Small intestine (tissue), 7 donors: ENCODE data around the gene TRAK1. TPM values are rescaled to one million over a fixed set of nuclear protein-coding genes. Genes with fewer than 3 reads are reported as not detected.

ENCODE experiments used
- DNase-seq, 2 donors: peaks; one replicate each; pipeline versions ENCODE4 v3.0.0 to v3.0.0-alpha.2; 2013
- FAIRE-seq: peaks from 2 replicates; lab custom pipeline; 2012; peaks lifted over from hg19 to GRCh38; lab: Jason Lieb, UNC
- H3K27ac ChIP-seq, 3 donors: one replicate each; pipeline ENCODE4 v1.5.1; 2013; ENCODE audit warnings: low read length in 2 of 3, mild to moderate bottlenecking in 2 of 3, control low read depth in 1 of 3, inconsistent platforms in 1 of 3, low read depth in 1 of 3, moderate library complexity in 1 of 3
- H3K27me3 ChIP-seq, 3 donors: one replicate each; pipeline ENCODE4 v1.6.1; 2013; ENCODE audit warnings: low read length in 3 of 3, inconsistent platforms in 1 of 3; ENCODE audit not compliant: control insufficient read depth in 3 of 3, insufficient read depth in 3 of 3
- H3K36me3 ChIP-seq, 3 donors: one replicate each; pipeline ENCODE4 v1.6.1; 2013; ENCODE audit warnings: low read length in 3 of 3, inconsistent platforms in 1 of 3, low read depth in 1 of 3, mild to moderate bottlenecking in 1 of 3, moderate library complexity in 1 of 3; ENCODE audit not compliant: control insufficient read depth in 3 of 3, insufficient read depth in 2 of 3
- H3K4me1 ChIP-seq, 3 donors: one replicate each; pipeline ENCODE4 v1.6.1; 2013; ENCODE audit warnings: low read length in 2 of 3, inconsistent platforms in 1 of 3, low read depth in 1 of 3, mild to moderate bottlenecking in 1 of 3, moderate library complexity in 1 of 3; ENCODE audit not compliant: control insufficient read depth in 3 of 3, insufficient read depth in 2 of 3
- H3K4me3 ChIP-seq, 3 donors: one replicate each; pipeline ENCODE4 v1.5.1; 2013; ENCODE audit warnings: low read length in 3 of 3, control low read depth in 1 of 3, inconsistent platforms in 1 of 3, low read depth in 1 of 3, mild to moderate bottlenecking in 1 of 3, moderate library complexity in 1 of 3
- H3K9me3 ChIP-seq, 2 donors: one replicate each; pipeline ENCODE4 v1.6.1; 2013; ENCODE audit warnings: low read depth in 1 of 2, low read length in 1 of 2; ENCODE audit not compliant: control insufficient read depth in 2 of 2, insufficient read depth in 1 of 2
- WGBS, 3 donors: extraction: QIAGEN DNeasy Blood & Tissue Kit; methylation state at CpG; one replicate each; pipeline ENCODE4 v1.1.7; 2013; 5-methylcytosine and 5-hydroxymethylcytosine counted together
- polyA plus RNA-seq, 4 donors: library from polyadenylated mRNA; stranded (reverse) in 3 of 4; unstranded in 1 of 4; fragments of 200-250 nt in 3 of 4; fragments of 120-200 nt in 1 of 4; gene quantifications; one replicate each; pipeline versions ENCODE4 v1.2.1 to v1.2.3, GENCODE V29; 2013
- donor health status: healthy with polysubstance abuse.
- donor health status: control.
- donor health status: control.
- donor health status: Bipolar disorder and iron deficiency.
- donor health status: healthy.

The TRAK1 gene
- polyA plus RNA-seq, 4 donors, result 20.9 to 74.7 (median 39.8) TPM

DNA sequence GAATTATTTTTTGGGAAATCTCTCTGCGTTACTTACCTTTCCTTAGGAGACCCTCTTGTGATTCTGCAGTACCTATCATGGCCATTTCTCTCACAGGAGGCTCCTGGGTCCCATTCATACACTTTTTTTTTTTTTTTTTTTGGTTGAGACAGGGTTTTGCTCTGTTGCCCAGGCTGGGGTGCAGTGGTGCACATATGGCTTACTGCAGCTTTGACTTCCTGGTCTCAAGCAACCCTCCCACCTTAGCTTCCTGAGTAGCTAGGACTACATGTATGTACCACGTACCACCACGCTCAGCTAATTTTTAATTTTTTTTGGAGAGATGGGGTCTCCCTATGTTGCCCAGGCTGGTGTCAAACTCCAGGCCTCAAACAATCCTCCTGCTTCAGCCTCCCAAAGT is 36.1 kb downstream of the TRAK1 start:
- Histone ChIP-seq H3K36me3 (peaks cover 0 to 11% (median 7%) of the 10 kb centered on the region in 3 donors), H3K4me3 (no peak overlapping the region), H3K27me3 (no peaks in the 10 kb centered on the region), H3K27ac (no peak overlapping the region), H3K4me1 (peaks cover 0 to 33% (median 13%) of the 10 kb centered on the region in 3 donors), H3K9me3 (no peaks in the 10 kb centered on the region)
- FAIRE-seq, result no peak
- no peak for DNase-seq
- 95 to 100% (median 96%) methylated on average over 3 of the region's 3 CpGs for WGBS, 3 donors

- FAIRE-seq, result no peak
- no peak for DNase-seq
- peaks cover 0 to 31% (median 3%) of the 10 kb centered on the region in 3 donors for H3K4me1 ChIP-seq
Observed at GRCh38 chr3:42128526-42128925, 37.4 kb downstream of the TRAK1 start.

GRCh38 chr3:42129014-42129953 is 38.1 kb downstream of the TRAK1 start:
- FAIRE-seq, result no peak
- WGBS, 3 donors, result 11 to 56% (median 35%) methylated on average over 18 of the region's 18 CpGs

More at GRCh38 chr3:42128526-42128925, 37.4 kb downstream of the TRAK1 start:
- H3K27me3 ChIP-seq, result no peaks in the 10 kb centered on the region
- peaks cover 0 to 11% (median 7%) of the 10 kb centered on the region in 3 donors for H3K36me3 ChIP-seq
- H3K27ac ChIP-seq, result peak overlapping the region in 2 of 3 donors; percentile 61 to 95
- WGBS, 3 donors, result 17 to 62% (median 35%) methylated on average over 1 of the region's 1 CpG
- H3K9me3 ChIP-seq, result no peaks in the 10 kb centered on the region
- no peak overlapping the region for H3K4me3 ChIP-seq

GRCh38 chr3:42130007-42130328 is 38.8 kb downstream of the TRAK1 start:
- 31 to 63% (median 57%) methylated on average over 1 of the region's 1 CpG for WGBS, 3 donors
- H3K27me3 ChIP-seq, result no peaks in the 10 kb centered on the region
- peaks cover 0 to 11% (median 7%) of the 10 kb centered on the region in 3 donors for H3K36me3 ChIP-seq
- peaks cover 0 to 34% (median 3%) of the 10 kb centered on the region in 3 donors for H3K4me1 ChIP-seq
- H3K27ac ChIP-seq, result peak overlapping the region; percentile 78 to 95 (median 82)
- DNase-seq, result no peak
- no peak for FAIRE-seq
- H3K9me3 ChIP-seq, result no peaks in the 10 kb centered on the region
- H3K4me3 ChIP-seq, result peak overlapping the region in 1 of 3 donors; percentile 18

More at GRCh38 chr3:42129014-42129953, 38.1 kb downstream of the TRAK1 start:
- DNase-seq, result peak; percentile 92 to 98
- Histone ChIP-seq H3K4me3 (no peak overlapping the region), H3K4me1 (peaks cover 0 to 31% (median 3%) of the 10 kb centered on the region in 3 donors), H3K36me3 (peaks cover 0 to 11% (median 7%) of the 10 kb centered on the region in 3 donors), H3K9me3 (no peaks in the 10 kb centered on the region), H3K27ac (peak overlapping the region; percentile 65 to 95 (median 88)), H3K27me3 (no peaks in the 10 kb centered on the region)

DNA sequence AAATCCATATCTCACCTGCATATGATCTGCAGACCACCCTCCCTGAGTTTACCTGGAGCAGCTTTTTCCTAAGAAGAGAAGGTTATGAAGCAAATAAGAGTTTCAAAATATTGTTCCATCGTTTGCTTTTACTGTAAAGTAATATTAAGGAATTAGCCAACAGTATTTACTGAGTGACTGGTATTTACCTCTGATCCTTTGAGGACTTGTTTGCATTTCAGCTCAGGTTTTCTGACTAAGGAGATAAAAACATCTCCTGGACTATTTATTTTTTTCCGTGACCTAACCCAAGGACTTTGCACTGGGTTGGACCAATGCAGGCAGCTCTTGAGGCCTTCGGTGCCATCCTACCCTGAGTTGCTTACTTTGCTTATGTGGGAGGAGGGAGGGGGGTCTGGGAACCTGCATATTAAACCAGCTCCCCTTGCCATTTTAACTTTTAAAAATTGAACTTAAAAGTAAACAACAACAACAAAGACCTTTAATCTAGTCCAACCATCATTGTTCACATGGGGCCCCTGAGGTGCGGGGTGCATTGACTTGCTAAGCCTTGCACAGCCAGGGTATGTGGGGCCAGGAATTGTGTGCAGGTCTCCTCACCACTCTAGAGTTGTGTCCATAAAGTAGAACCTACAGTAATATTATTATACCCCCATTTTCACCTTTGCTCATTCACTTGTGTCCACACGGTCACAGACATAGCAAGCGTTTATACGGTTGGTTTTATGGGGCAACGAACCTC is 39.3 kb downstream of the TRAK1 start:
- Histone ChIP-seq H3K27me3 (no peaks in the 10 kb centered on the region), H3K27ac (peak overlapping the region; percentile 84 to 95 (median 86)), H3K4me1 (peaks cover 0 to 39% (median 5%) of the 10 kb centered on the region in 3 donors), H3K36me3 (peaks cover 0 to 8% (median 3%) of the 10 kb centered on the region in 3 donors), H3K4me3 (peak overlapping the region in 1 of 3 donors; percentile 18), H3K9me3 (no peaks in the 10 kb centered on the region)
- FAIRE-seq (no peak), DNase-seq (peak; percentile 95 to 97)
- WGBS, 3 donors, result 31 to 75% (median 53%) methylated on average over 8 of the region's 8 CpGs

GRCh38 chr3:42133500-42134298 is 42.5 kb downstream of the TRAK1 start:
- Histone ChIP-seq H3K36me3 (peaks cover 0 to 2% (median 0%) of the 10 kb centered on the region in 3 donors), H3K27me3 (no peaks in the 10 kb centered on the region), H3K4me3 (no peak overlapping the region), H3K9me3 (no peaks in the 10 kb centered on the region), H3K27ac (peak overlapping the region in 1 of 3 donors; percentile 92), H3K4me1 (peaks cover 0 to 37% (median 6%) of the 10 kb centered on the region in 3 donors)
- DNase-seq (peak in 1 of 2 donors; percentile 60), FAIRE-seq (no peak)
- WGBS, 3 donors, result 41 to 61% (median 49%) methylated on average over 5 of the region's 5 CpGs

DNA sequence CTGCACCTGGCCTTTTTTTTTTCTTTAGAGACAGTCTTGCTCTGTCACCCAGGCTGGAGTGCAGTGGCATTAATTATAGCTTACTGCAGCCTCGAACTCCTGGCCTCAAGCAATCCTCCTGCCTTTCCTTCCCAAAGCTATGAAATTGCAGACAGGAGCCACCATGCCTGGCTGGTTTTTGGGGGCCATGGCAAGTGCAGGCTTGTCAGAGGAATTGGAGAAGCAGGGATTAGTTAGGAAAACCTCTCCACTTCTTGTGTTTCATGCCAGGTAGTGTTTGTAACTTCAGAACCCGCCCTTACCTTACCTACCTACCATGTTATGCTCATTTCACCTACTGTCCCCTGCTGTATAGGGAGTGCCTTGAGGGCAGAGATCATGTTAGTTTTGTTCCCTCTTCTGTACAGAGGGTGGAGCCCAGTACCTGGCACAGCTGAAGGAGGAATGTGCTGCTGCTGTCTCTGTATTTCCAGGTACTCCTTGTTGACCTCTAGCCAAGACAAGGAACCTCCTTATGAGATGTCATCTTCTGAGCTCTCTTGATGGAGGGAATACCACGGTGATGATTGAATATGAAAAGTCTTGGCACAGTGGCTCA is 43.8 kb downstream of the TRAK1 start:
- Histone ChIP-seq H3K9me3 (no peaks in the 10 kb centered on the region), H3K27me3 (no peaks in the 10 kb centered on the region), H3K36me3 (peaks cover 0 to 6% (median 0%) of the 10 kb centered on the region in 3 donors), H3K4me3 (no peak overlapping the region), H3K4me1 (peaks cover 0 to 25% (median 6%) of the 10 kb centered on the region in 3 donors), H3K27ac (peak overlapping the region; percentile 70 to 92 (median 91))
- peak; percentile 81 to 97 for DNase-seq
- no peak for FAIRE-seq
- 15 to 64% (median 50%) methylated on average over 3 of the region's 3 CpGs for WGBS, 3 donors
